OCI-LY7 (cell line): Measurements from ENCODE around the gene ATP11C. TPM values are rescaled to one million over a fixed set of nuclear protein-coding genes. Genes with fewer than 3 reads are reported as not detected.
A peak's percentile ranks its signal among the peaks of the same experiment; 100 is the strongest.

Experiments used
- BruUV-seq: library from RNA; stranded (reverse); fragments of 400-500 nt; replicated peaks from 2 replicates; lab custom pipeline; 2021; lab: Mats Ljungman, UMichigan
- CTCF ChIA-PET: fragments of 300-600 bp; sonication (Branson Sonifier 250); formaldehyde crosslinking; loops from one replicate; lab custom pipeline; 2022; ENCODE audit warnings: antibody characterized with exemption; ENCODE audit not compliant: unreplicated experiment; lab: Charles Lee
- POLR2A ChIA-PET: fragments of 300-600 bp; sonication (Branson Sonifier 250); formaldehyde crosslinking; loops from one replicate; lab custom pipeline; 2022; ENCODE audit warnings: antibody characterized with exemption; lab: Charles Lee
- DNase-seq: peaks from one replicate; pipeline ENCODE4 v3.0.0-alpha.2; 2015; ENCODE audit warnings: low spot score
- H2AFZ ChIP-seq: fragments of 200-600 bp; sonication (generic), shearing (Covaris generic); 2 replicates; pipeline ENCODE4 v1.6.1; 2014; ENCODE audit warnings: mild to moderate bottlenecking, antibody characterized with exemption, low read length, moderate library complexity
- H3K27ac ChIP-seq: fragments of 200-600 bp; sonication (generic); 2 replicates; pipeline ENCODE4 v1.5.1; 2014; ENCODE audit warnings: mixed run types, low read depth, mild to moderate bottlenecking, moderate library complexity, low read length, inconsistent platforms; ENCODE audit not compliant: poor library complexity, severe bottlenecking
- H3K36me3 ChIP-seq: fragments of 200-600 bp; sonication (generic); 2 replicates; pipeline ENCODE4 v1.6.1; 2014; ENCODE audit warnings: mild to moderate bottlenecking, antibody characterized with exemption, low read length, moderate library complexity, mixed read lengths; ENCODE audit not compliant: insufficient read depth
- H3K4me1 ChIP-seq: fragments of 200-600 bp; sonication (generic); 2 replicates; pipeline ENCODE4 v1.5.1; 2014; ENCODE audit warnings: mild to moderate bottlenecking, low read length; ENCODE audit not compliant: insufficient read depth, poor library complexity, severe bottlenecking
- H3K4me2 ChIP-seq: fragments of 200-600 bp; sonication (generic); 2 replicates; pipeline ENCODE4 v1.6.1; 2014; ENCODE audit warnings: mild to moderate bottlenecking, low read length
- H3K4me3 ChIP-seq: fragments of 200-600 bp; sonication (generic); 2 replicates; pipeline ENCODE4 v1.5.1; 2014; ENCODE audit warnings: mild to moderate bottlenecking, low read depth, low read length; ENCODE audit not compliant: poor library complexity, severe bottlenecking
- H3K79me2 ChIP-seq: fragments of 200-600 bp; sonication (generic); 2 replicates; pipeline ENCODE4 v1.6.1; 2016; ENCODE audit warnings: low read depth, mild to moderate bottlenecking, low read length, moderate library complexity, mixed read lengths; ENCODE audit not compliant: insufficient read depth
- H3K9me2 ChIP-seq: fragments of 200-600 bp; sonication (generic); 2 replicates; pipeline ENCODE4 v1.6.1; 2016; ENCODE audit warnings: mild to moderate bottlenecking, low read length, mixed read lengths; ENCODE audit not compliant: insufficient read depth
- H3K9me3 ChIP-seq: fragments of 200-600 bp; sonication (generic); 2 replicates; pipeline ENCODE4 v1.6.1; 2014; ENCODE audit warnings: mild to moderate bottlenecking, mixed run types, low read length, mixed read lengths
- H4K20me1 ChIP-seq: fragments of 200-600 bp; sonication (generic); 2 replicates; pipeline ENCODE4 v1.6.1; 2014; ENCODE audit warnings: mild to moderate bottlenecking, antibody characterized with exemption, low read length, moderate library complexity, mixed read lengths; ENCODE audit not compliant: insufficient read depth
- EZH2phosphoT487 ChIP-seq: fragments of 200-600 bp; sonication (generic); IDR thresholded peaks from 2 replicates; pipeline ENCODE4 v1.6.1; 2018; ENCODE audit warnings: low read depth, borderline replicate concordance, mild to moderate bottlenecking, mixed run types, antibody characterized with exemption, low read length, moderate library complexity, mixed read lengths
- intact Hi-C: fragments of 100-400 bp; cut with micrococcal nuclease; formaldehyde crosslinking; loops from one replicate; pipeline ENCODE4 v1.10.0; 2022; ENCODE audit not compliant: unreplicated experiment
- total RNA-seq, 2 experiments: library from RNA; depleted of rRNA in 1 of 2; stranded (reverse); fragments of >200 nt in 1 of 2; shearing (Covaris generic) in 1 of 2; gene quantifications; 2 replicates each; pipeline ENCODE4 v1.2.3, GENCODE V29; 2014 to 2022
- TF ChIP-seq, protein P1 (sequence below): fragments of 200-600 bp; sonication (generic); conservative IDR thresholded peaks from 2 replicates; pipeline ENCODE4 v1.5.1; 2014; ENCODE audit warnings: mild to moderate bottlenecking, antibody characterized with exemption, low read length, moderate library complexity, mixed read lengths

The ATP11C gene
- total RNA-seq, 2 experiments from 2014 or later, result 20.9 to 25.2 TPM

GRCh38 chrX:139815771-139816170 is 117.1 kb downstream of the ATP11C start:
- TF ChIP-seq EZH2phosphoT487, result no peak
- TF ChIP-seq, protein P1, sequence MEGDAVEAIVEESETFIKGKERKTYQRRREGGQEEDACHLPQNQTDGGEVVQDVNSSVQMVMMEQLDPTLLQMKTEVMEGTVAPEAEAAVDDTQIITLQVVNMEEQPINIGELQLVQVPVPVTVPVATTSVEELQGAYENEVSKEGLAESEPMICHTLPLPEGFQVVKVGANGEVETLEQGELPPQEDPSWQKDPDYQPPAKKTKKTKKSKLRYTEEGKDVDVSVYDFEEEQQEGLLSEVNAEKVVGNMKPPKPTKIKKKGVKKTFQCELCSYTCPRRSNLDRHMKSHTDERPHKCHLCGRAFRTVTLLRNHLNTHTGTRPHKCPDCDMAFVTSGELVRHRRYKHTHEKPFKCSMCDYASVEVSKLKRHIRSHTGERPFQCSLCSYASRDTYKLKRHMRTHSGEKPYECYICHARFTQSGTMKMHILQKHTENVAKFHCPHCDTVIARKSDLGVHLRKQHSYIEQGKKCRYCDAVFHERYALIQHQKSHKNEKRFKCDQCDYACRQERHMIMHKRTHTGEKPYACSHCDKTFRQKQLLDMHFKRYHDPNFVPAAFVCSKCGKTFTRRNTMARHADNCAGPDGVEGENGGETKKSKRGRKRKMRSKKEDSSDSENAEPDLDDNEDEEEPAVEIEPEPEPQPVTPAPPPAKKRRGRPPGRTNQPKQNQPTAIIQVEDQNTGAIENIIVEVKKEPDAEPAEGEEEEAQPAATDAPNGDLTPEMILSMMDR, result no peak
- no peaks in the 10 kb centered on the region for H3K9me3 ChIP-seq
- no peaks in the 10 kb centered on the region for H3K9me2 ChIP-seq
- no peak overlapping the region for H3K27ac ChIP-seq
- DNase-seq, result no peak
- BruUV-seq, result no TSS peak
- ChIA-PET POLR2A (interaction anchor here (0.7 kb wide), 1 partner anchor 390 kb away, joined by 3 read pairs; no protein-coding TSS in a partner anchor), CTCF (no interaction called here)
- H3K4me3 ChIP-seq, result no peak overlapping the region
- H3K4me1 ChIP-seq, result peaks cover 4% of the 10 kb centered on the region
- no peaks in the 10 kb centered on the region for H3K79me2 ChIP-seq
- peaks cover 19% of the 10 kb centered on the region for H3K36me3 ChIP-seq
- no peak overlapping the region for H3K4me2 ChIP-seq
- intact Hi-C loops, result no loop called here
- H2AFZ ChIP-seq, result no peak overlapping the region
- H4K20me1 ChIP-seq, result no peaks in the 10 kb centered on the region

GRCh38 chrX:139811942-139812629 is 120.8 kb downstream of the ATP11C start:
- Histone ChIP-seq H4K20me1 (no peaks in the 10 kb centered on the region), H3K36me3 (peaks cover 12% of the 10 kb centered on the region), H3K4me2 (no peak overlapping the region), H3K4me3 (no peak overlapping the region), H3K9me3 (no peaks in the 10 kb centered on the region), H3K79me2 (no peaks in the 10 kb centered on the region), H3K27ac (no peak overlapping the region), H3K9me2 (no peaks in the 10 kb centered on the region), H2AFZ (no peak overlapping the region), H3K4me1 (peaks cover 4% of the 10 kb centered on the region)
- POLR2A ChIA-PET, result no interaction called here
- BruUV-seq, result no TSS peak
- CTCF ChIA-PET, result no interaction called here
- peak; percentile 1 for DNase-seq
- TF ChIP-seq, protein P1, result no peak
- intact Hi-C loops, result no loop called here

DNA sequence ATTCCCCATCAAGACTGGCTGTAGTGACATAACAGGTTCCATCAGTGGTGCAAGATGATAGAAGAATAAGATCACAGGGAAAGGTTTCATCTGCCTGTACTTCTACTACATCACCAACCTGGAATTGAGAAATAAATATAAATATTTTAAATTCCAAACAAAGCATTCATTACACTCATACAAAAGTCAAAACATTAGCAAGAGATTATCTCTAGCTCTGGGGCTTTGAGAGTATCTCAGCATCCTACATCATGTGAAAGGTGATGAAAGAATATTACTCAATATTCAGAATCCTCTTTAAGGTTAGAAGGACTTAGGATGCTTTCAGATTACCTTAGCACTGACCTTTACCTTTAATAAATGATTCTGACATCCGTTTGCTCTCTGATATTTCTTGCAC is 128.4 kb downstream of the ATP11C start:
- POLR2A ChIA-PET, result no interaction called here
- intact Hi-C loops, result no loop called here
- H3K4me3 ChIP-seq, result no peak overlapping the region
- no peaks in the 10 kb centered on the region for H3K9me2 ChIP-seq
- CTCF ChIA-PET, result no interaction called here
- H3K27ac ChIP-seq, result no peak overlapping the region
- no peaks in the 10 kb centered on the region for H3K9me3 ChIP-seq
- DNase-seq, result no peak
- no peaks in the 10 kb centered on the region for H4K20me1 ChIP-seq
- H3K79me2 ChIP-seq, result no peaks in the 10 kb centered on the region
- no peak overlapping the region for H3K4me2 ChIP-seq
- no peaks in the 10 kb centered on the region for H3K4me1 ChIP-seq
- BruUV-seq, result no TSS peak
- no peak overlapping the region for H2AFZ ChIP-seq
- peaks cover 24% of the 10 kb centered on the region for H3K36me3 ChIP-seq
- TF ChIP-seq EZH2phosphoT487, result no peak
- TF ChIP-seq, protein P1, result no peak
